ENCODE data around the gene KCNMA1. TPM values are rescaled to one million over a fixed set of nuclear protein-coding genes. Genes with fewer than 3 reads are reported as not detected.

Gene KCNMA1
- total RNA-seq, 1 donor from 2014 or later, result 2.2 TPM

GRCh38 chr10:77279207-77279606 lies 358.4 kb downstream of the KCNMA1 start:
- ATAC-seq, result no peak
- no peak for DNase-seq (ENCODE audit: missing footprints)
- intact Hi-C loops (cut with DNase I), result no loop called here

- ATAC-seq, result no peak
- intact Hi-C loops (cut with DNase I), result no loop called here
- DNase-seq (ENCODE audit: missing footprints), result no peak
These were observed 363.4 kb downstream of the KCNMA1 start for GRCh38 chr10:77274046-77274795.

GRCh38 chr10:77269163-77269562 lies 368.4 kb downstream of the KCNMA1 start:
- ATAC-seq (no peak), DNase-seq (ENCODE audit: missing footprints) (no peak)
- intact Hi-C loops (cut with DNase I), result no loop called here

GRCh38 chr10:77268721-77269120 lies 368.9 kb downstream of the KCNMA1 start:
- no peak for DNase-seq (ENCODE audit: missing footprints)
- no peak for ATAC-seq
- intact Hi-C loops (cut with DNase I), result no loop called here

GRCh38 chr10:77267703-77268675 lies 369.6 kb downstream of the KCNMA1 start:
- DNase-seq (ENCODE audit: missing footprints), result no peak
- no peak for ATAC-seq
- intact Hi-C loops (cut with DNase I), result no loop called here

- intact Hi-C loops (cut with DNase I), result no loop called here
- DNase-seq (ENCODE audit: missing footprints), result no peak
- ATAC-seq, result no peak
These were observed 371.4 kb downstream of the KCNMA1 start for GRCh38 chr10:77266242-77266641.

GRCh38 chr10:77264527-77264926 lies 373.1 kb downstream of the KCNMA1 start:
- DNase-seq (ENCODE audit: missing footprints), result no peak
- ATAC-seq, result no peak
- intact Hi-C loops (cut with DNase I), result no loop called here

- no peak for ATAC-seq
- DNase-seq (ENCODE audit: missing footprints), result no peak
- intact Hi-C loops (cut with DNase I), result no loop called here
These were observed 373.5 kb downstream of the KCNMA1 start for GRCh38 chr10:77264107-77264506.

- intact Hi-C loops (cut with DNase I), result no loop called here
- DNase-seq (ENCODE audit: missing footprints) (no peak), ATAC-seq (no peak)
These were observed 373.9 kb downstream of the KCNMA1 start for GRCh38 chr10:77263700-77264099.

- no peak for ATAC-seq
- intact Hi-C loops (cut with DNase I), result no loop called here
- no peak for DNase-seq (ENCODE audit: missing footprints)
These were observed 376.5 kb downstream of the KCNMA1 start for GRCh38 chr10:77261146-77261545.

- DNase-seq (ENCODE audit: missing footprints) (no peak), ATAC-seq (no peak)
- intact Hi-C loops (cut with DNase I), result no loop called here
These were observed 378.3 kb downstream of the KCNMA1 start for GRCh38 chr10:77259171-77259874.

GRCh38 chr10:77256346-77256745 lies 381.3 kb downstream of the KCNMA1 start:
- intact Hi-C loops (cut with DNase I), result no loop called here
- ATAC-seq (no peak), DNase-seq (ENCODE audit: missing footprints) (no peak)

GRCh38 chr10:77253556-77254064 lies 384.0 kb downstream of the KCNMA1 start:
- intact Hi-C loops (cut with DNase I), result no loop called here
- ATAC-seq (no peak), DNase-seq (ENCODE audit: missing footprints) (no peak)

GRCh38 chr10:77253147-77253545 lies 384.5 kb downstream of the KCNMA1 start:
- DNase-seq (ENCODE audit: missing footprints), result no peak
- intact Hi-C loops (cut with DNase I), result no loop called here
- no peak for ATAC-seq

GRCh38 chr10:77252380-77253146 lies 385.0 kb downstream of the KCNMA1 start:
- intact Hi-C loops (cut with DNase I), result no loop called here
- no peak for ATAC-seq
- no peak for DNase-seq (ENCODE audit: missing footprints)

GRCh38 chr10:77251297-77252013 lies 386.2 kb downstream of the KCNMA1 start:
- intact Hi-C loops (cut with DNase I), result no loop called here
- ATAC-seq (no peak), DNase-seq (ENCODE audit: missing footprints) (no peak)

GRCh38 chr10:77249901-77250459 lies 387.6 kb downstream of the KCNMA1 start:
- intact Hi-C loops (cut with DNase I), result no loop called here
- ATAC-seq (no peak), DNase-seq (ENCODE audit: missing footprints) (no peak)

Measured in Right ventricle myocardium inferior (tissue), 1 donor.